Measurements from ENCODE around the gene HUNK. TPM values are rescaled to one million over a fixed set of nuclear protein-coding genes. Genes with fewer than 3 reads are reported as not detected.

The HUNK gene
- total RNA-seq, 1 experiment from 2014 or later: 2.1 TPM

DNA sequence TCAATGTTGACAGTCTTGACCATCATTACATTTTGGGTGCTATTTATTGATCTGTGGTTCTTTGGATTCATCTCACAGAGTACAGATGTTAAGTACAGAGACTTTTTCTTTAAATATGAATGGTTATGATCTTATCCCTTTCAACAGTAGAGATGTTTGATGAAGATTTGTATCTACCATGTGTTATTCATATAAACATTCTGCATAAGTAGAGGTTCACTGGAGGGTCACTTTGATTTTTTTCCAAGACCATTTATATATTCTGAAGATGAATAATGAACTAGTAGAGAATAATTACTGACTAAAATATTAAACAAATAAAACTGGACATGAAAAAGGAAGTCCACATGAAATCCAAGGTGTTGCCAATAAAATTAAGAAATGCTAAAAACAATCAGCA lies 28.6 kb upstream of the HUNK start:
- peaks cover 11% of the 10 kb centered on the region for H3K27me3 ChIP-seq (replicated peaks; ENCODE audit: insufficient read depth, low read depth, low read length, poor library complexity)
- BruUV-seq (replicated peaks): no TSS peak
- H3K9me3 ChIP-seq (ENCODE audit: low read depth, low read length, poor library complexity, severe bottlenecking): no peaks in the 10 kb centered on the region
- CTCF ChIA-PET: no interaction called here
- TF ChIP-seq, protein P1, sequence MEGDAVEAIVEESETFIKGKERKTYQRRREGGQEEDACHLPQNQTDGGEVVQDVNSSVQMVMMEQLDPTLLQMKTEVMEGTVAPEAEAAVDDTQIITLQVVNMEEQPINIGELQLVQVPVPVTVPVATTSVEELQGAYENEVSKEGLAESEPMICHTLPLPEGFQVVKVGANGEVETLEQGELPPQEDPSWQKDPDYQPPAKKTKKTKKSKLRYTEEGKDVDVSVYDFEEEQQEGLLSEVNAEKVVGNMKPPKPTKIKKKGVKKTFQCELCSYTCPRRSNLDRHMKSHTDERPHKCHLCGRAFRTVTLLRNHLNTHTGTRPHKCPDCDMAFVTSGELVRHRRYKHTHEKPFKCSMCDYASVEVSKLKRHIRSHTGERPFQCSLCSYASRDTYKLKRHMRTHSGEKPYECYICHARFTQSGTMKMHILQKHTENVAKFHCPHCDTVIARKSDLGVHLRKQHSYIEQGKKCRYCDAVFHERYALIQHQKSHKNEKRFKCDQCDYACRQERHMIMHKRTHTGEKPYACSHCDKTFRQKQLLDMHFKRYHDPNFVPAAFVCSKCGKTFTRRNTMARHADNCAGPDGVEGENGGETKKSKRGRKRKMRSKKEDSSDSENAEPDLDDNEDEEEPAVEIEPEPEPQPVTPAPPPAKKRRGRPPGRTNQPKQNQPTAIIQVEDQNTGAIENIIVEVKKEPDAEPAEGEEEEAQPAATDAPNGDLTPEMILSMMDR (conservative IDR thresholded peaks at IDR 0.05; ENCODE audit: low read depth, low read length): no peak
- no peak for TF ChIP-seq EZH2 (IDR thresholded peaks at IDR 0.05; ENCODE audit: borderline replicate concordance, low read depth, low read length, poor library complexity, severe bottlenecking)
- intact Hi-C loops (cut with micrococcal nuclease; ENCODE audit: unreplicated experiment): no loop called here
- no peak for DNase-seq (ENCODE audit: low spot score)
- no peaks in the 10 kb centered on the region for H3K4me1 ChIP-seq (ENCODE audit: insufficient read depth, low read length, poor library complexity, severe bottlenecking)
- H3K4me3 ChIP-seq (ENCODE audit: low read depth, low read length, poor library complexity, severe bottlenecking): no peak overlapping the region
- no peak overlapping the region for H3K27ac ChIP-seq (ENCODE audit: low read depth, low read length, poor library complexity, severe bottlenecking)
- no peaks in the 10 kb centered on the region for H3K36me3 ChIP-seq (ENCODE audit: insufficient read depth, low read length, poor library complexity, severe bottlenecking)
- POLR2A ChIA-PET (ENCODE audit: low non-redundant PET): no interaction called here

DNA sequence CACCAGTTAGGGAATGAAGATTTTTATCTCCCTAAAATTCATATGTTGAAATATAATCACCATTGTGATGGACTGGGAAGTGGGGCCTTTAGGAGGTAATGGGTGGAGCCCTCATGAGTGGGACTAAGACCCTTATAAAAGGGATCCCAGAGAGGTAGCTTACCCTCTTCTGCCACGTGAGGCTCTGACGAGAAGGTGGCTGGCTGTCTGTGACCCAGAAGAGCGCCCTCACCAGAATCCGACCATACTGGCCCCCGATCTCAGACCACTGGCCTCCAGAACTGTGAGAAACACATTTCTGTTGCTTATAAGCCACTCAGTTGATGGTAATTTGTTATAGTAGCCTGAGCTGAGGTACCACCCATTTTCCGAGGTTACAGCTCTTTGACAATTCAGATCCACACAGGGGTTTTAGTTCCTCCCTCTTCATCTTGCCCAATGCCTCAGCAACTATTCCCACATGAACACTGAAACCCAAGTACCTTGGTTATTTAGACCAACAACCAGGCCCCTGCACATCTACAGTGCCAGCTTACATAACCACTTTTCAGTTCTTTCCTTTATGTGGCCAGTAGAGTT lies 27.6 kb upstream of the HUNK start:
- no peak for TF ChIP-seq EZH2 (IDR thresholded peaks at IDR 0.05; ENCODE audit: borderline replicate concordance, low read depth, low read length, poor library complexity, severe bottlenecking)
- TF ChIP-seq, protein P1 (conservative IDR thresholded peaks at IDR 0.05; ENCODE audit: low read depth, low read length): no peak
- Histone ChIP-seq H3K4me3 (ENCODE audit: low read depth, low read length, poor library complexity, severe bottlenecking) (no peak overlapping the region), H3K4me1 (ENCODE audit: insufficient read depth, low read length, poor library complexity, severe bottlenecking) (no peaks in the 10 kb centered on the region), H3K27me3 (replicated peaks; ENCODE audit: insufficient read depth, low read depth, low read length, poor library complexity) (peaks cover 8% of the 10 kb centered on the region), H3K36me3 (ENCODE audit: insufficient read depth, low read length, poor library complexity, severe bottlenecking) (no peaks in the 10 kb centered on the region), H3K9me3 (ENCODE audit: low read depth, low read length, poor library complexity, severe bottlenecking) (no peaks in the 10 kb centered on the region), H3K27ac (ENCODE audit: low read depth, low read length, poor library complexity, severe bottlenecking) (no peak overlapping the region)
- DNase-seq (ENCODE audit: low spot score): no peak
- intact Hi-C loops (cut with micrococcal nuclease; ENCODE audit: unreplicated experiment): no loop called here
- ChIA-PET POLR2A (ENCODE audit: low non-redundant PET) (no interaction called here), CTCF (no interaction called here)
- no TSS peak for BruUV-seq (replicated peaks)

DNA sequence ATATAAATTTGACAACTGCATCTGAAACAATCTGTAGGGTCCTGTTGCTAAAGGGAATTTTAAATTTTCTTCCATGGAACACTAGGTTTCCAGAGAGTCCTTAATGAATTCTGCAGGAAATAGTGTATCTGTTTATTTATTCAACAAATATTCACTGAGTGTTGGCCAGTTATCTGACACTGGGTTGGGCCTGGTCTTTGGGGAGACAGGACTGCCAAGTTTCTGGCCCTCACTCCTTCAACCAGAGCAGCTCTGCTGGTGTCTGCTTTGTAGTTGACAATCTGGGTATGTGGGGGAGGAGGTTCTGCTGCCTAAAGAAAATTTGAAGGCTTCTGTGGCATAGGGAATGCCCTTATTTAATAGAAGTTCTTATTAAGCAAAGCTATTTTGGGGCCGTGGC lies 26.1 kb upstream of the HUNK start:
- Histone ChIP-seq H3K4me1 (ENCODE audit: insufficient read depth, low read length, poor library complexity, severe bottlenecking) (no peaks in the 10 kb centered on the region), H3K9me3 (ENCODE audit: low read depth, low read length, poor library complexity, severe bottlenecking) (no peaks in the 10 kb centered on the region), H3K4me3 (ENCODE audit: low read depth, low read length, poor library complexity, severe bottlenecking) (no peak overlapping the region), H3K27ac (ENCODE audit: low read depth, low read length, poor library complexity, severe bottlenecking) (no peak overlapping the region), H3K36me3 (ENCODE audit: insufficient read depth, low read length, poor library complexity, severe bottlenecking) (no peaks in the 10 kb centered on the region), H3K27me3 (replicated peaks; ENCODE audit: insufficient read depth, low read depth, low read length, poor library complexity) (peaks cover 7% of the 10 kb centered on the region)
- intact Hi-C loops (cut with micrococcal nuclease; ENCODE audit: unreplicated experiment): no loop called here
- no TSS peak for BruUV-seq (replicated peaks)
- TF ChIP-seq, protein P1 (conservative IDR thresholded peaks at IDR 0.05; ENCODE audit: low read depth, low read length): no peak
- TF ChIP-seq EZH2 (IDR thresholded peaks at IDR 0.05; ENCODE audit: borderline replicate concordance, low read depth, low read length, poor library complexity, severe bottlenecking): no peak
- POLR2A ChIA-PET (ENCODE audit: low non-redundant PET): no interaction called here
- CTCF ChIA-PET: no interaction called here
- no peak for DNase-seq (ENCODE audit: low spot score)
